GM19452 (cell line): ENCODE measurements around the gene NANP.
"Not testable (repeated sequence)": the region's sequence is repeated elsewhere in the genome, so short reads cannot be mapped to it uniquely, and the experiment has no call there.

Source experiments
- ATAC-seq: cut with Tn5 transposase; IDR thresholded peaks from one replicate; pipeline ENCODE4 v1.9.1; 2021; ENCODE audit not compliant: unreplicated experiment

Gene NANP

DNA sequence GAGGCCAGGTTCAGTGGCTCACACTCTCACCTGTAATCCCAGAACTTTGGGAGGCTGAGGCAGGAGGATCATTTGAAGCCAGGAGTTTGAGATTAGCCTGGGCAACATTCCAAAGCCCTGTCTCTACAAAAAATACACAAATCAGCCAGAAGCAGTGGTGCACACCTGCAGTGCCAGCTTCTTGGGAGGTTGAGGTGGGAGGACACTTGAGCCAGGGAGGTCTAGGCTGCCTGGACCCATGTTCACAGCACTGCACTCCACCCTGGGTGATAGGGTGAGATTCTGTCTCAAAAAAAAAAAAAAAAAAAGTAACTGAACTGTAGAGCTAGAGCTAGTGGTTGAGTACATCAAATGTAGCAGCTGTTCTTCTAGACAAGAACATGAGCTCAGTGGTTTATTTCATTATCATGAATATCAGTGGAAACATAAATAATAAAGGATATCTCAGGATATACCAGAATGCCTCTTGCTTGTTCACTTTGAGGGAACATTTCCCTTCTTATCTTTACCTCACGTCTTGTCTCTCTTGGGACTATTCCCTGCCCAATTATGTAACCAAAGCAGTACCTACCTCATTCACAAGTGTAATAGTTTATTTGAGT, 17.6 kb downstream of the NANP start:
- ATAC-seq = no peak

DNA sequence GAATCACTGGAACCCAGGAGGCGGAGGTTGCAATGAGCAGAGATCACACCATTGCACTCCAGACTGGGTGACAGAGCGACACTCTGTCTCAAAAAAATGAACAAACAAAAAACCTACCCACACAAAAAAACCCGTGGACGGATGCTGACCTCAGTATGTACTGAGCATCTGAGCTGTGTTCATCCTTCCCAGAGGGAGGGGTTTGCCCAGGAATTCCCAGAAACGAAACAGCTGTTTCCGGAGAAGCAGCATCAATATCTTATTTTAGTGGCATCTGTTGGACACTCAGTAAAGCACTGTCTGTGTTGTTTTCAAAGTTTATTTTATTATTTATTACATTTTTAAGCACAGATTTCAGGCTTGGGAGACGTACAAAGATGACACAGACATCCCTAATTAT, 18.7 kb downstream of the NANP start:
- no peak for ATAC-seq

DNA sequence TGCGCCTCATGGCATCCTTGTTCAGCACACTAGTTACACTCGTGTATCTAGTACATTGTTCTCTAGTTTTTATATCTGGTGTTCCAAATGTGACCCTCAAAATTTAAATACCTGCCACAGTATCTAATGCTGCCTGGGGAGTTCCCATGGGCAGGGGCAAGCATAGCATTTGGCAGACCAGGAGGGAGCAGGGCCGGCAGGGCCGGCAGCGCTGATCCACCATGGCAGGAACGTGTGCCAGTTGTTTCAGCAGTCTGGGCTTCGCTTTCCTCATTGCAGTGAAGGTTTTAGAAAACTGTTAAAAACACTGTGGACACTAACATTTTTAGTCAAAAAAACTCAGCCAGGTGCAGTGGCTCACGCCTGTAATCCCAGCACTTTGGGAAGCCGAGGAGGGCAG, 19.2 kb downstream of the NANP start:
- no peak for ATAC-seq

DNA sequence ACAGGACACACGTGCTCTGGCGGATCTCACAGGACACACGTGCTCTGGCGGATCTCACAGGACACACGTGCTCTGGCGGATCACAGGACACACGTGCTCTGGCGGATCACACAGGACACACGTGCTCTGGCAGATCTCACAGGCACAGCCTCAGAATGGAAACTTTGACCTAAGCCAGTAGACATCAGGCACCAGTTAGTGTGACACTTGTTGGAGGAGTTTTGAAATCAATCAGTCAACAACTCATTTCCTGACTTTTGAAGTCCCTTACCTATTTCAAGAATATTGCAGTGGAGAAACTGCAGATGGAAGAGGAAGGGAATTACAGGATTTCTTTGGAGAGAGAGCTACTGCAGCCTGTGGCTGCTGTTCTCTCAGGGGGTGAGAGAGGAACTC, 20.9 kb downstream of the NANP start:
- not testable (repeated sequence) for ATAC-seq

DNA sequence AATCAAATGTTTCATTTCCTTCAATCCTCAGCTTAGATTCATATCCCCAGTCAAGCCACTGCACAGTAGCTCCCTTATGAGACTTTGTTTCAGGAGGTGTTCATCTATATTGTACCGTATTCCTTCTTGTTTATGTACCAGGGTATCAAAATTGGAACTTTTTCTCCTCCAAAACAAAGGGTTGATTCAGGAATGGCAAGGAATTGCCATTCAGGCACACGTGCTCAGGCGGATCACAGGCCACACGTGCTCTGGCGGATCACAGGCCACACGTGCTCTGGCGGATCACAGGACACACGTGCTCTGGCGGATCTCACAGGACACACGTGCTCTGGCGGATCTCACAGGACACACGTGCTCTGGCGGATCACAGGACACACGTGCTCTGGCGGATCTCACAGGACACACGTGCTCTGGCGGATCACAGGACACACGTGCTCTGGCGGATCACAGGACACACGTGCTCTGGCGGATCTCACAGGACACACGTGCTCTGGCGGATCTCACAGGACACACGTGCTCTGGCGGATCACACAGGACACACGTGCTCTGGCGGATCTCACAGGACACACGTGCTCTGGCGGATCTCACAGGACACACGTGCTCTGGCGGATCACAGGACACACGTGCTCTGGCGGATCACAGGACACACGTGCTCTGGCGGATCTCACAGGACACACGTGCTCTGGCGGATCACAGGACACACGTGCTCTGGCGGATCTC, 21.5 kb downstream of the NANP start:
- not testable (repeated sequence) for ATAC-seq

DNA sequence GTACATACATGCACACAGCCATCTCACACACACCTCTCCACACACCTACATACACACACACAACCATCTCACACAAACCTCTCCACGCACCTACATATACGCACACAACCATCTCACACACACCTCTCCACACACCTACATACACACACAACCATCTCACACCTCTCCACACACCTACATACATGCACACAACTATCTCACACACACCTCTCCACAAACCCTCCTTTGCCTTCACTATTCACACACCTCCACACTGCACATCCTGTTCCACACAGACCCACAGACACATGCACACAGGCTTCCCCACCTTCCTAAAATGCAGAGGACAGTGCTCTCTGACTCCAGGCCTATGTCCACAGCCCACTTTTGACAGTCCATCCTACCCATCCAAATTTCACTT, 22.2 kb downstream of the NANP start:
- no peak for ATAC-seq

DNA sequence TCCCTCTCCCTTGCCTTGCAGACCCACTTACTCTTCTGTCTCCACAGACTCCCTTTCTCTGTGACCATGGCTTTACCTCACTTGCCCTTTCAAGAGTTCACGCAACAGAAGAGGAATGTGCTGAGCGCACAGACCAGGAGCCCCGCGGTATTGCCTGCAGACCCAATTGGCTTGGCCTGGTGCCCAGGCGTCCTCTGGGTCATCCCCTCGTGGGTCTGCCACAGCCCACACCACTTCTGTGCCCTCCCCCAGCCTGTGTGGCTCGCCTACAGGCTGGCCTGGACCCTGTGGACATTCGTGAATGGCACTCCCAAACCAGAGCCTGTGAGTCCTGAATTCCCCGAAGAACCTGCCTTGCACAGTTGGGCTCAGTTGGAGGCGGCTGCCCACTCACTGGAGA, 23.2 kb downstream of the NANP start:
- ATAC-seq = no peak

DNA sequence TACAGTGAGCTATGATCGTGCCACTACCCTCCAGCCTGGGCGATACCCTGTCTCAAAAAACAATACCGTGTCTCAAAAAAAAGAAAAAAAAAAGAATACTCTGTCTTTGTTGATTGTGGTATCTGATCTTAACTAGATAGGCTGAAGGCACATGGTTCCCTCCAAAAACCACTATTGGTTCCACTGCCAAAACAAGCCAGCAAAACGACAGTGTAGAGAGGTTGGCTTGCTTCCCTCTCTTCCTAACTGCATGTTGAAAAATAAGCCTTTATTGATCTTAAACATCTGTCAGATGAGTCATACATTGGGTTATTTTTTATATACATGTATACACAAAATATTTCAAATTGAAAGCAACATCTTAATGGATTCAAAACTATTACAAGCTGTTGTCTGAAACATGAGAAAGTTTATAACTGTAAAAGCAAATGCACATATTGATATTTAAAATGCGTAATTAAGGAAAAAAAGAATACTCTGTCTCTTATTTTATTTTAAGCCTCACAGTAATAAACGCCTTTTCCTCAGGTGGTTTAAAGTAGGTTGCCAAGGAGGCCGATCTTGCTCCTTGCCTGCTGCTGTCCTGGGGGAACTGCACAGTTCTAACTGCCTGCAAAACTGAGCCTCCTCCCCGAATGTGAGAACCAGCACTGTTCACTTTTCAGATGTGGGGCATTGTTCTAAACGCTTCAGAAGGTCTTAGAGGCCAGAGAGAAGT, 31.5 kb downstream of the NANP start:
- no peak for ATAC-seq

DNA sequence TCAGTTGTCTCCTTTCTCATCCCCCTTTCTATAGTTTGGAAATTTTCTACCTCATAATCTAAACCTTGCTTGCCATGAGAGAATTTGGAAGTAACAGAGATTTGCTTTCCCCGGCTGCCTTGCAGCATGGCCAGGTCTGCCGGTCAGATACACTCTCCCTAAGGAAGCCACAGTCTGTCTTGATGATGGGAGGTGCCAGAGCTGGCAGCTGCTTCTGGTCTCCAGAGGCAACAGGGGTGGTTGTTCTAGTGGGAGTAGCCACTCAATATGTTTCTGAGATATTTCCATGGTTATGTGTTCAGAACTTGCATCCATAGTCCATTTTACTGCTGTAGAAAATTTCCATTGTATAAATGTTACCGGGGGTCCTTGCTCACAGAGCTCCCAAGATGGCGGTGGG, 33.0 kb downstream of the NANP start:
- not testable (repeated sequence) for ATAC-seq

DNA sequence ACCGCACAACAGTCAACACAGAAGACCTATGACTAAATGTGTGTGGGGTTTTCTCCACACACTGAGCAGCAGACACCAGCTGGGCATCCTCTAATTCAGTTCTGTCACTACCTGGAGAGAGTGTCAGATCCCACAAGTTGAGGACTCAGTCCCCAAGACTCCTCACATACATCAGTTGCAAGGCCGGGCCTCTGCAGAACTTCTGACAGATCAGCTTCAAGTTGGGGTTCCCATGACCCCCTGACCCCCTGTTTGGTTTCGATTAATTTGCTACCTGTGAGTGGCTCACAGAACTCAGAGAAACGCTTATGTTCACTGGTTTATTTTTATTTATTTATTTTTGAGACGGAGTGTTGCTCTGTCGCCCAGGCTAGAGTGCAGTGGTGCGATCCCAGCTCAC, 35.3 kb downstream of the NANP start:
- ATAC-seq = no peak

DNA sequence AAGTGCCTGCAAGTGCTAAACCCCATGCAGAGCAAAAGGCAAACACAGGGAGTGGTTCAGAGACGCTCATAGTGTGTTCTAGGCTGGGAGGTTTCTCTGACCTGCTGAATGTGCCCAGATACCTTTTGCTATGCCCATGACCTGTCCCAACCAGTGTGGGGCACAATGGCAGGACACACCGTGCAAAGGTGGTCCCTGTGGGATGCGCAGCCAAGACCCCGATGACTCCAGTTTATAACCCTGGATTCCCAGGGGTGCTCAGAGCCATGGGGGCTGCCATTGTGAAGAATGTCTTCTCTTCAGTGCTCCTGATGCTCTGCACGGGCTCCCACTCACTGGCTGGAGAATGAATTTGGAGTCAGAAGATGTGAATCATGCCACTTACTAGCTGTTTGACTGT, 36.3 kb downstream of the NANP start:
- no peak for ATAC-seq

DNA sequence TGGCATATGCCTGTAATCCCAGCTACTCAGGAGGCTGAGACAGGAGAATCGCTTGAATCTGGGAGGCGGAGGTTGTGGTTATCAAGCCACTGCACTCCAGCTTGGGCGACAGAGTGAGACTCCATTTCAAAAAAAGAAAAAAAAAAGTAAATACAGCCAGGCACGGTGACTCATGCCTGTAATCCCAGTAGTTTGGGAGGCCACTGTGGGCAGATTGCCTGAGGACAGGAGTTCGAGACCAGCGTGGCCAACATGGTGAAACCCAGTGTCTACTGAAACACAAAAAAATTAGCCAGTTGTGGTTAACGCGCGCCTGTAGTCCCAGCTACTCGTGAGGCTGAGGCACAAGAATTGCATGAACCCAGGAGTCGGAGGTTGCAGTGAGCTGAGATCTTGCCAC, 36.9 kb downstream of the NANP start:
- no peak for ATAC-seq

DNA sequence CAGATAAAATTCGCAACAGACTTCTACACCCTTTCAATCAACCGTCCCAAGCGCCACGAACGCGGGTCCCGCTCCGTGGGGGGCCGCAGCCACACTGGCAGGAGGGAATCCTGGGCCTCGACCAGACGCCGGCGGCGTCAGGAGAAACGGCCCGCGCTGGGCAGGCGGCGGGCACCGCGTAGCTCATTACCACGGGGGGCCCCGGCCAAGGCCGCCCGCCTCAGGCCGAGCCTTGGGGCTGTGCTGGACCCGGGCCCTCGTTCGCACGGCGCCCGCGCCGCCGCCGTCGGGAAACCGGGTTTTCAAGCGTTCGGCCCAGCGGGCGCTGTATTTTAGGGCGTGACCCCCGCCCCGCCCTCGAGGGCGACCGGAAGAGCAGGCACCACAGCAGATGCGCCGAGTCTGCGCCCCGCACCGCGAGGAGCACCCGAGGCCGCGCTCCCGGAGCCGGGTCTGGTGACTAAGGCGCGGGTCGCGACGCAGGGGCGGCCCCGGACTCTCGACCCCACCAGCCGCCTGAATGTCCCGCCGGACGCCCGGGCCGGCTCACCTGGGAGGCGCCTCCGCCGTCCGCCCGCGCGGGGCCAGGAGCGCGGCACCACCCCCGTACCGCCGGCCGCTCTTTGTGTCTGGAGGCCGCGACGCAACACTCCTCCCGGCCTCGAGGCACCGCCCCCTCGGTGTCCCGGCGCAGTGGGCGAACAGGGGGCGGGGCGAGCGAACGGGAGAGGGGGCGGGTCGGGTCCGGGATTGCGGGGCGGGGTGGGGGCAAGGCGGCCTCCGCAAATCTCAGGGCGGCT, 38.7 kb downstream of the NANP start, which contains the start of gene NINL:
Gene NINL (minus strand): TSS at position 627 of the 800 bp plus-strand sequence. CDS start 58,944 bp downstream, outside the sequence.
- ATAC-seq = no peak

DNA sequence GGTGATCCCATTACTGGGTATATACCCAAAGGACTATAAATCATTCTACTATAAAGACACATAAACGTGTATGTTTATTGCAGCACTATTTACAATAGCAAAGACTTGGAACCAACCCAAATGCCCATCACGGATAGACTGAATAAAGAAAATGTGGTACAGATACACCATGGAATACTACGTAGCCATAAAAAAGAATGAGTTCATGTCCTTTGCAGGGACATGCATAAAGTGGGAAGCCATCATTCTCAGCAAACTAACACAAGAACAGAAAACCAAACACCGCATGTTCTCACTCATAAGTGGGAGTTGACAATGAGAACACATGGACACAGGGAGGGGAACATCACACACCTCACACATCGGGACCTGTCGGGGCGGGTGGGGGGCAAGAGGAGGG, 40.2 kb downstream of the NANP start:
- not testable (repeated sequence) for ATAC-seq

DNA sequence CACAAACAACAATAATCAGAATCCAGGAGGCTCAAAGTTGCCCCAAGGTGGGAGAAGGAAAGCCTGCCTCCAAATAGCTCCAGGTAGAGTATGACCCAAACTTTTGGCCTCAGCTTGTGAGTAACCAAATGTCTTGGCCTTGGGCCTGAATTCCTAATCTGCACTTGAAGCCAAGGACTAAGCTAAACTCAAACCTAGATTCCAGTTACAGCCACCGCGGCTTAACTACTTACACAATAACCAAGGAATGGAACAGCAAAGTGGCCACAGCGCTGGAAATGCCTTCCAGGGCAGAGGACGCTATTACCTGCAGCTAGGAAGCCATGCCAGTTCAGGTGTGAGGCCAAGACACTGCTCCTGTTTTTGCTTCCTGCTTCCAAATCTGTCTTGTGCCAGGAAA, 43.1 kb downstream of the NANP start:
- ATAC-seq = no peak

DNA sequence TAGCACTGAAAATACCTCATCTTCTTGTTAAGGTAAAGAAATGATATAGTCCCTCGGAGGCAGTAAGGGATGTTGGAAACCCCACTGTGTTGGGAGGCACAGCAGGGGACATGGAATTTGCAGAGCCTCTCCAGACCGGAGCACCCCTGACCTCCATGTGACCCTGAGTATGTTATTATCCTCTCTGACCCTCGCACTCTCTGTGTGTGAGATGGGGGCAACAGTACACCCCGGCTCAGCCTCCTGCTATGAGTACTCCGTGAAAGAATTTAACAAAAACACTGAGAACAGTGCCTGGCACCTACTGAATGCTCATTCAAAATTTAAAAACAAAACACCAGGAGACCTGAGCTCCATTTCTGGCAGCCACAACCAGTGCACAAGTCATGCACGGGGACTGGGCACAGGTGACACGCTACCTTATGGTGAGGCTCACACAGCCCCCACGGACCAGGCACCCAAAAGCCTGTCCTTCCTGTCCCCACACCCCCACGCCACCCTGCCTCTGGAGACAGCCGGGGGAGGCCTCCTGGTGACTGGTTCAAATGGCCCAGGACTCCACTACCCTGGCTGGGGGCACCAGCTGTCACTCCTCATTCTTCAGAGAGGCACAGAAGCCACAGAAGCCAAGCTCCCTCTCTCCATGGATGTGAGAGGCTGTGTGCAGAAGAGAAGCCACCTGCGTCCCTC, 44.6 kb downstream of the NANP start:
- ATAC-seq = no peak

DNA sequence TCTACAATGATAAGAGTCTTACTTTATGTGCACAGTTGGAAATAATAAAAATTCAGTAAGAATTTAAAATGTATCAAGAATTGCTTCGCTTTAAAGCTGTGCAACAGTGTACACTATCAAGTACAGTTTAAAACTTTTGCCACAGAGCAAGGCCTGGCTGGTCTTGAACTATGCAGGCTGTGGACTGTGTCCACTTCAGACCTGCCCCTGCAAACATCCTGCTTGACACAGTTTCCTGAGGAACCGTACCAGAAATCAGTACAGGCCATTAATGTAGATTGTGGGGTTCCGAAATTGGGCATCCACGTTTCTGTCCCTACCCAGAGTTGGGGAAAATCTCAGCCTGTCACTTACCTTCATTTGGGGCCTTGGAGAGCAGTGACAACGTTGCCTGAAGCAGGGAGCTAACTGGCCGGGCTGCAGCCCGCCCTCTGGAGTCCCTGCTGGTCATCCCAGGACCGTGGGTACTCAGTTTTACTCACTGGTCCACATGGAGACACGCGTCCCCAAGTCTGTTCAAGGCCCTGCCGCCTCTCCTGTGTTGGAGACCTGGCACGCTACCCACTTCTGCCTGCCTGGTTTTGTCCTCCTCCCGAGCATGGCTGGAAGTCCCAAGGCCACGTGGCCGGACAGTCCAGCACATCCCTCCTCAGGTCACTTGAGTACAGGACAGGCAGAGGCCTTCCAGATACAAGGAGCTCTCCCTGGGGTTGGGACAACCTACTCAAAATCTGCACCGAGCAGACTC, 46.9 kb downstream of the NANP start:
- no peak for ATAC-seq

DNA sequence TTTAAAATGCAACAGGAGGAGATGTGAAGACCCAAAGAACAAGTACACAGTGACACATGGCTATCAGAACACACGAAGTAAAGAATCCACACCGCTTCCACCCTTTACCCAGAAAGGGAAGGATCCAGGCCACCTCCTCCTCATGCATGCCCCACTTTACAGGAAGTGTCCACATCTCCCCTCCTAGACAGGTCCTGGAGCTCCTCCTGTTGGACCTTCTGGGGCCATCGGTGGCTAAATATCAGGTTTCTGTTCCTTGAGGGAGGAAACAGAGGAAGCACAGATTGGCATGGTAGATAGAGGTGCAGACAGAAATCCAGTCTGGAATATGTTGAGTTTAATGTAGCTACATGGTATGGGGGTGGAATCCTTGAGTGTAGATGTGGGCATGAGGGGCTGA, 49.4 kb downstream of the NANP start:
- no peak for ATAC-seq

DNA sequence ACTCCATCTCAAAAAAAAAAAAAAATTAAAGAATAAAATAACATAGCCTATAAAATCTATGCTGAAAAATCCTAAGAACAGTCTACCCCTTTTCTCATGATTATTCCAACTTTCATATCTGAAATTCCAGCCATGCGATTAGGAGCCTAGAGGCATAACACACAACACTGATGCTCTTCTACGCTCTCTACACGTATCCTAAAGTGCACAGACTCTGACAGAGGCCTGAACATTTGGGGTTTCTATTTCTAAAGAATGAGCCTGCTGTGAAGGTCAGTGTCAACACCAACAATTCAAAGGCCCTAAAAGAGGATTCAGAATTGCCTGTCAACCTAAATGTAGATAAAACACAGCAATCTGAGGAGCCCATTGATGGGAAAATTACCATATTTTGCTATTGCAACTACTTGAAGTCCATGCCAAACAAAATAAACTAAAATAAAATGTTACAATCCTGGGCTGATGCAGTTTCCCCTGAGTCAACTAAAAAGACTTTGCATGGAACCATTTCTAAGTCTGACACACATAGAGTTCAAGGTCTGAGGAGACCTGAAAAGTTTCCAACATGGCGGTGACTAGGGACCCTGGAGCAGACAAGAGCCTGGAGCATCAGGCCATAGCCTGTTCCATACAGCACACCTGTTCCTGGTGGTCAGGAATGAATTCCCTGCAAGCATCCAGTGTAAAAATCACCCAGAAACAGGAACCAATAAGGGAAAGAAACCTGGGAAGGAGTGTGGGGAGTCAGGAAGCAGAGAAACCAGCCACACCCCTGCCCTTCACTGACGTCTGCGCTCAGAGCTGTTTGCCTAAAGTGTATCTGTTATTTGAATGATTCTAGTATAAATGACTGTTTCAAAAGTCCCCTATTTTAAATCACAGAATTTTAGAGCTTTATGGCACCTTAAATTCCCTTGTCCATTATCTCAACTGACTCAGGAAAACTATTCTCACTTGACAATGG, 50.2 kb downstream of the NANP start:
- ATAC-seq = no peak
